Sigmoid colon (tissue), 4 donors: Measurements from ENCODE around the gene MYMX.

Experiments used
- EP300 ChIP-seq, 4 donors: sonication (generic); formaldehyde crosslinking; IDR thresholded peaks; one replicate each; pipeline ENCODE4 v1.6.1; 2017; ENCODE audit warnings: antibody characterized with exemption in 4 of 4
- POLR2A ChIP-seq, 2 donors: fragments of 450-650 bp; IDR thresholded peaks; one replicate each; pipeline ENCODE4 v1.6.1; 2016; ENCODE audit warnings: antibody characterized with exemption in 2 of 2, mild to moderate bottlenecking in 2 of 2, moderate library complexity in 2 of 2
- POLR2AphosphoS5 ChIP-seq, 4 donors: sonication (generic); formaldehyde crosslinking; IDR thresholded peaks; one replicate each; pipeline ENCODE4 v1.6.1; 2017; ENCODE audit warnings: antibody characterized with exemption in 4 of 4
- TF ChIP-seq, protein P1 (sequence below), 4 experiments: fragments of 450-650 bp in 3 of 4; fragments of 200-600 bp in 1 of 4; IDR thresholded peaks; one replicate each; pipeline ENCODE4 v1.5.1; 2016 to 2019; ENCODE audit warnings: antibody characterized with exemption in 4 of 4, mild to moderate bottlenecking in 3 of 4, moderate library complexity in 2 of 4

DNA sequence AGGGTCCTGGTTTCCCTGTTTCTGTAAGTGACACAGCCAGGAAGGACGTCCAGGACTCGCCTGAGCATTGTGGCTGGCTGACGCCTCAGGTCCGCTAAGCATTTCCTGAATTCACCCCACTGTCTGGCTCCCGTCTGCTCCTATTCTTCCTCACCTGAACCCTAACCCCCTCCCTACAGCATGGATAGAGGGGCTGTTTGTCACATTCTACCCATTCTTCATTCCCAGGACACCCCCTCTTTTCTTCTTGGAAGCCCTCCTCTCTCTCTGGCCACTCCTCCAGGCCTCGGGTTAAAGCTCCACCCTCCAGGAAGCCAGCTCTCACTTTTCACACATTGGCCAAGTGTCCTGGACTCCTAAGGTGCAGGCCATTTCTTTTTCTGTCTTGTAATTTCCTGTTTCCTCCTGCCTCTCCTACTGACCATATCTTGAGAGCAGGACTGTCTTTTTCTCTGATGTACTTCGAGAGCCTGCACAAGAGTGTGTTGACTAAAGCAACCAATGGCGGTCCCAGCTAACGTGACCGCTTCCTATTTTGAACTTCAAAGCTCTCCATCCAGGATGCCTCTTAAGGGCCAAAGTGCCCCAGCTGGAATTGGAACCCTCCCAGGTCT is 24.2 kb upstream of the MYMX start:
- no peak for TF ChIP-seq POLR2A (IDR thresholded peaks at IDR 0.05)
- TF ChIP-seq, protein P1, sequence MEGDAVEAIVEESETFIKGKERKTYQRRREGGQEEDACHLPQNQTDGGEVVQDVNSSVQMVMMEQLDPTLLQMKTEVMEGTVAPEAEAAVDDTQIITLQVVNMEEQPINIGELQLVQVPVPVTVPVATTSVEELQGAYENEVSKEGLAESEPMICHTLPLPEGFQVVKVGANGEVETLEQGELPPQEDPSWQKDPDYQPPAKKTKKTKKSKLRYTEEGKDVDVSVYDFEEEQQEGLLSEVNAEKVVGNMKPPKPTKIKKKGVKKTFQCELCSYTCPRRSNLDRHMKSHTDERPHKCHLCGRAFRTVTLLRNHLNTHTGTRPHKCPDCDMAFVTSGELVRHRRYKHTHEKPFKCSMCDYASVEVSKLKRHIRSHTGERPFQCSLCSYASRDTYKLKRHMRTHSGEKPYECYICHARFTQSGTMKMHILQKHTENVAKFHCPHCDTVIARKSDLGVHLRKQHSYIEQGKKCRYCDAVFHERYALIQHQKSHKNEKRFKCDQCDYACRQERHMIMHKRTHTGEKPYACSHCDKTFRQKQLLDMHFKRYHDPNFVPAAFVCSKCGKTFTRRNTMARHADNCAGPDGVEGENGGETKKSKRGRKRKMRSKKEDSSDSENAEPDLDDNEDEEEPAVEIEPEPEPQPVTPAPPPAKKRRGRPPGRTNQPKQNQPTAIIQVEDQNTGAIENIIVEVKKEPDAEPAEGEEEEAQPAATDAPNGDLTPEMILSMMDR (IDR thresholded peaks at IDR 0.05): no peak
- no peak for TF ChIP-seq EP300 (IDR thresholded peaks at IDR 0.05)
- no peak for TF ChIP-seq POLR2AphosphoS5 (IDR thresholded peaks at IDR 0.05)
